Colonic mucosa (tissue), 4 donors: ENCODE measurements around the gene ST8SIA2. TPM values are rescaled to one million over a fixed set of nuclear protein-coding genes. Genes with fewer than 3 reads are reported as not detected.
"Not testable (repeated sequence)": the region's sequence is repeated elsewhere in the genome, so short reads cannot be mapped to it uniquely, and the experiment has no call there.

Source experiments
- DNase-seq: peaks from one replicate; pipeline ENCODE4 v3.0.0-alpha.2; 2020
- H3K27ac ChIP-seq: fragments of 200-600 bp; one replicate; pipeline ENCODE4 v1.8.0; 2021
- H3K27me3 ChIP-seq: fragments of 200-600 bp; one replicate; pipeline ENCODE4 v1.8.0; 2021
- H3K36me3 ChIP-seq: fragments of 200-600 bp; one replicate; pipeline ENCODE4 v1.8.0; 2021
- H3K4me1 ChIP-seq: fragments of 200-600 bp; one replicate; pipeline ENCODE4 v1.8.0; 2021; ENCODE audit warnings: mild to moderate bottlenecking
- H3K4me3 ChIP-seq: fragments of 200-600 bp; one replicate; pipeline ENCODE4 v1.8.0; 2021
- H3K9ac ChIP-seq, 2 donors: one replicate each; pipeline ENCODE4 v1.7.0; 2013; ENCODE audit warnings: control low read depth in 2 of 2, low read depth in 2 of 2, low read length in 2 of 2
- H3K9me3 ChIP-seq: fragments of 200-600 bp; one replicate; pipeline ENCODE4 v1.8.0; 2021
- CTCF ChIP-seq: fragments of 200-600 bp; IDR thresholded peaks from one replicate; pipeline ENCODE4 v1.8.0; 2022; ENCODE audit warnings: antibody characterized with exemption, mild to moderate bottlenecking
- intact Hi-C: fragments of 100-400 bp; cut with DNase I; formaldehyde crosslinking; loops from one replicate; pipeline ENCODE4 v1.14.1; 2022
- total RNA-seq, 2 donors: library from RNA; stranded (reverse); fragmentation: NEBNext Ultra II Directional in 1 of 2; extraction: Animal tissue kit (Norgen Biotek cat#: 25700) in 1 of 2; gene quantifications; one replicate each; pipeline ENCODE4 v1.2.1, GENCODE V29; 2021
- donor health status: healthy.
- donor health status: DM: no; HTN: no; CAD: no.
- donor health status: DM: no; HTN: no; CAD: no.

Gene ST8SIA2
- total RNA-seq, 2 donors from 2014 or later, result 0.25 to 0.42 TPM

- no peaks in the 10 kb centered on the region for H3K27me3 ChIP-seq
- intact Hi-C loops, result no loop called here
- TF ChIP-seq CTCF, result no peak
Measured at GRCh38 chr15:92468991-92469390, 75.3 kb downstream of the ST8SIA2 start.

DNA sequence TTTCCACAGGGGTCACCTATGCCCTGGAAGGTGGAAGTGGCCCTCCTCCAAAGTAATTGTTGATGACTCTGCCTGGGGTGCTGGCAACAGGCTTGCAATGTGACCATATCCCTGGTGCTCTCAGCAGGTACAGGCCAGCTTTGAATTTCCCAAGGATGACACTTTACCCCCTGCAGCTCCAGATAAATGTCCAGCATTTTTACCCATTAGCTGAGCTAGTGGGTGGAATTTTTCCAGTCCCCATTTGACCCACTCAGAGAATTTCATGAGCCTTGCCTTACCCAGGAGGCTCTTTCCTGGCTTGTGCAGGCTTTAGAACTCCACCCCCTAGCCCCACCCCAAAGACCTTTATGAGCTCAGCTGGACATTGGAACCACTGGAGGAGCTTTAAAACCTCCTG is 77.6 kb downstream of the ST8SIA2 start:
- Histone ChIP-seq H3K4me3 (no peak overlapping the region), H3K27me3 (no peaks in the 10 kb centered on the region), H3K9me3 (no peaks in the 10 kb centered on the region), H3K27ac (no peak overlapping the region), H3K9ac (no peak overlapping the region), H3K36me3 (no peaks in the 10 kb centered on the region), H3K4me1 (no peaks in the 10 kb centered on the region)
- no peak for TF ChIP-seq CTCF
- intact Hi-C loops, result no loop called here
- no peak for DNase-seq

More at GRCh38 chr15:92468991-92469390, 75.3 kb downstream of the ST8SIA2 start:
- Histone ChIP-seq H3K36me3 (no peaks in the 10 kb centered on the region), H3K9me3 (no peaks in the 10 kb centered on the region), H3K27ac (no peak overlapping the region), H3K9ac (no peak overlapping the region), H3K4me3 (no peak overlapping the region), H3K4me1 (no peaks in the 10 kb centered on the region)
- no peak for DNase-seq

GRCh38 chr15:92473756-92474155 is 80.1 kb downstream of the ST8SIA2 start:
- TF ChIP-seq CTCF, result no peak
- no peak for DNase-seq
- intact Hi-C loops, result no loop called here

DNA sequence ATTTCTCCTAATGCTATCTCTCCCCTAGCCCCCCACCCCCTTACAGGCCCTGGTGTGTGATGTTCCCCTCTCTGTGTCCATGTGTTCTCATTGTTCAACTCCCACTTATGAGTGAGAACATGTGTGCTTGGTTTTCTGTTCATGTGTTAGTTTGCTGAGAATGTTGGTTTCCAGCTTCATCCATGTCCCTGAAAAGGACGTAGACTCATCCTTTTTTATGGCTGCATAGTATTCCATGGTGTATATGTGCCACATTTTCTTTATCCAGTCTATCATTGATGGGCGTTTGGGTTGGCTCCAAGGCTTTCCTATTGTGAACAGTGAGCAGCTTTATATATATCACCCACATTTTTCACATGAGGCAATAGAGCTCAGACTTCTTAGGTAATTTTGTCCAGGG is 86.0 kb downstream of the ST8SIA2 start:
- H3K27ac ChIP-seq, H3K36me3 ChIP-seq, H3K9me3 ChIP-seq, H3K4me1 ChIP-seq, DNase-seq, H3K27me3 ChIP-seq, intact Hi-C loops, H3K4me3 ChIP-seq, H3K9ac ChIP-seq: not testable (repeated sequence)

More at GRCh38 chr15:92473756-92474155, 80.1 kb downstream of the ST8SIA2 start:
- Histone ChIP-seq H3K4me1 (no peaks in the 10 kb centered on the region), H3K9ac (no peak overlapping the region), H3K9me3 (no peaks in the 10 kb centered on the region), H3K27ac (no peak overlapping the region), H3K4me3 (no peak overlapping the region), H3K36me3 (no peaks in the 10 kb centered on the region), H3K27me3 (no peaks in the 10 kb centered on the region)

GRCh38 chr15:92480361-92480760 is 86.7 kb downstream of the ST8SIA2 start:
- no peak for DNase-seq
- H3K27ac ChIP-seq, result no peak overlapping the region
- H3K4me3 ChIP-seq, result no peak overlapping the region
- H3K9ac ChIP-seq, result no peak overlapping the region
- intact Hi-C loops, result no loop called here
- H3K4me1 ChIP-seq, result no peaks in the 10 kb centered on the region
- no peaks in the 10 kb centered on the region for H3K36me3 ChIP-seq
- H3K9me3 ChIP-seq, result no peaks in the 10 kb centered on the region
- TF ChIP-seq CTCF, result no peak
- H3K27me3 ChIP-seq, result no peaks in the 10 kb centered on the region

DNA sequence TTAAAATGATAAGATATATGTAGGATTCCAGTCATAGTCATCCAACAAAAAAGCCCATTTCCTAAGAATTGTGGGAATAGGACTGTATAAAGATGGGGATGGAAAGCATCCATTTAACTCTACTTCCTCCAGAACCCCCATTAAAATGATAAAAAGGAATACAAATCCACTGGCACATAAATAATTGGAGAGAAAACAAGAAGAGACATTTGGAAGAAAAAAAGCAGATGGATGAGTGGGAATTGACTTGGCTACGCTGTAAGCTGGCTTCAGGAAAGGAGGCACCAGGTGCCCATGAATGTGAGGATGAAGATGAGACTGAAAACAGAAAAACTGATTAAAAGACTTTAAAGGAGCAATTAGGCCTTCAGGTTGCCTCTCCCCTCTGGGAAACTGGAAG is 91.8 kb downstream of the ST8SIA2 start:
- Histone ChIP-seq H3K9me3 (no peaks in the 10 kb centered on the region), H3K9ac (no peak overlapping the region), H3K36me3 (no peaks in the 10 kb centered on the region), H3K4me1 (no peaks in the 10 kb centered on the region), H3K4me3 (no peak overlapping the region), H3K27me3 (no peaks in the 10 kb centered on the region), H3K27ac (no peak overlapping the region)
- TF ChIP-seq CTCF, result no peak
- no peak for DNase-seq
- intact Hi-C loops, result no loop called here
